GM18861 (cell line): Measurements from ENCODE around the gene ZNF205.
"Not testable (repeated sequence)": the region's sequence is repeated elsewhere in the genome, so short reads cannot be mapped to it uniquely, and the experiment has no call there.

Experiments
- ATAC-seq: cut with Tn5 transposase; IDR thresholded peaks from one replicate; pipeline ENCODE4 v1.9.1; 2021; ENCODE audit not compliant: unreplicated experiment

The ZNF205 gene

DNA sequence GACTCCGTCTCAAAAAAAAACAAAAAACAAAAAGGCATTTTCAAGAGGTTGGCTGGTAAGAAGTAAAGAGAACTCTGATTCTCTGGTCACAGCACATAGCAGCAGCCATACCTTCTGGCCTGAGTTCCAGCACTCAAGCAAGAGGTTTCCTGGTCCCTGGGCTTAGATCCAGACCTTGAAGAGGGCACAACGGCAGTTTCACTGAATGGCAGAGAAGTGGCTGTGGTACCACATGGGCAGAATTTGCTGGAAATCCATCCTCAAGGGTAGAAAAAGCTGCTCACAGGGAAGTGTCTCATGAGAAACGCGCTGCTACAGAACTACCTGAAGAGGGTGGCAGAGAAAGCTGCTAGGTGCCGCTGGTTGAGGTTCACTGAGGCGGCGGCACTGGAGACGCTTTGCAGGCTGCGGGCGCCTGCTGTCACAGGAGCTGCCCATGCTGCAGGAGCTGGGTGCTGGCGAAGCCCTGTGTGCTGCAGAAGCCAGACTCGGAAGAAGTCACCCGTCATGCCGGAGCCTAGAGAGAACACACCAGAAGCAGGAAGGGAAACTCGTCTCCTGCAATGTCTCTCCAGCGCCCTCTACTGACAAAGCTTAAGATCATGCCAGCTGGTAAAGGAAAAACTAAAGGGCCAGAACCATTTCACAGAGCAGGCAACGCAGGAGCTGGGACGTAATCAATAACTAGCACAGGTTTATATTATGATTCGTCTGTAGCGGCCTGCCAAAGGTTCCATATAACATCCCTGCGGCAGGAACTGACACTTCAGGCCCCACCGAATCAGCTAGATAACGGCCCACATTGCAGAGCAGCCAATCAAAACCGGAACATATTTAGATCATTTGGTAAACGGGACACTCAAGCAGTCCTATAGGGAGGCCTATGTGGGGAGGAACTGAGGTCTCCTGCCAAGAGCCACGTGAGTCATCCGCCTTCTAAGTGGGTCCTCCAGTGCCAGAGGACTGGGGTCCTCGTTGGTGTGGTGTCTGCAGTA, 17.0 kb downstream of the ZNF205 start:
- peak; percentile 50 for ATAC-seq

DNA sequence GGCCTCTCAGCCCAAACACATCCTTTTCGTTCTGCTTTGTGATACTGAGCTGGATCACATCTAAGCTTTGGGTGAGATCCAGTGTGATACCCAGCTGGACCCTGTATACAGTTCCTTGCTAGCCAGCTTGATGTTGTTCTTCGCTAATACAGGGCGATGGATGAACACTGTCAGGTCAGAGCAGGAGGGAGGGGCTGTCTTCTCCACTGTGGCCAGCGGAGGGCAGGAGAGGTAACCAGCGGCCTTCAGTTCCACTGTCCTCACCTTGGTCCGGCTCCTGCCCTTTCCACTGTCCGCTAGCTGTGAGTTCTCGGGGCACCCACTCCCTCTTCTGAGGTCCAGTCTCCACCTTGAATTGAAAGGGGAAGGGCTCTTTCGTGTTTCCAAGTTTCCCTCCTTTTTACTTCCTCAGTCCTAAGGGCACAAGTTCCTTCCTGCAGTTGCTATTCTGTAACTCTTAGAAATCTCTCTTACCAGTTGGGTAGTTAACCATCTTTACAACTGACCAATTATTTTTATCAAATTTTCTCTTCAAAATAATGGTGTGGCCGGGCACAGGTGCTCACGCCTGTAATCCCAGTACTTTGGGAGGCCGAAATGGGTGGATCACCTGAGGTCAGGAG, 19.5 kb downstream of the ZNF205 start:
- ATAC-seq: no peak

DNA sequence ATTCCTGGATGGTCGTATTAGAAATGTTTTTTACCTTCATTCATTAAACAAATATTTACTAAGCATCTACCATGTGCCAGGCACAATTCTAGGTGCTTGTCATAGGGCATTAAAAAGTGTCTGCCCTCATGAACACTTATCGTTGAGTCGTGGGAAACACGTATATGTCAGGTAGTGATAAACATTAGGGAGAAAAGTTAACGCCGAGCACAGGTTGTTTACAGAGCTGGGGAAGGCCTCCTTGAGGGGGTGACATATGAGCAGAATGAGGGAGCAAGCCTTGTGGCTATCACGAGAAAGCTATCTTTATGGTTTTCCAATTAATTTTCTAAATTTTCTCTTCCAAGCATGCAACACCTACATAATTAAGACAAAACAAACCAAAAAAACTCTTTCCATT, 21.5 kb downstream of the ZNF205 start:
- ATAC-seq: no peak

DNA sequence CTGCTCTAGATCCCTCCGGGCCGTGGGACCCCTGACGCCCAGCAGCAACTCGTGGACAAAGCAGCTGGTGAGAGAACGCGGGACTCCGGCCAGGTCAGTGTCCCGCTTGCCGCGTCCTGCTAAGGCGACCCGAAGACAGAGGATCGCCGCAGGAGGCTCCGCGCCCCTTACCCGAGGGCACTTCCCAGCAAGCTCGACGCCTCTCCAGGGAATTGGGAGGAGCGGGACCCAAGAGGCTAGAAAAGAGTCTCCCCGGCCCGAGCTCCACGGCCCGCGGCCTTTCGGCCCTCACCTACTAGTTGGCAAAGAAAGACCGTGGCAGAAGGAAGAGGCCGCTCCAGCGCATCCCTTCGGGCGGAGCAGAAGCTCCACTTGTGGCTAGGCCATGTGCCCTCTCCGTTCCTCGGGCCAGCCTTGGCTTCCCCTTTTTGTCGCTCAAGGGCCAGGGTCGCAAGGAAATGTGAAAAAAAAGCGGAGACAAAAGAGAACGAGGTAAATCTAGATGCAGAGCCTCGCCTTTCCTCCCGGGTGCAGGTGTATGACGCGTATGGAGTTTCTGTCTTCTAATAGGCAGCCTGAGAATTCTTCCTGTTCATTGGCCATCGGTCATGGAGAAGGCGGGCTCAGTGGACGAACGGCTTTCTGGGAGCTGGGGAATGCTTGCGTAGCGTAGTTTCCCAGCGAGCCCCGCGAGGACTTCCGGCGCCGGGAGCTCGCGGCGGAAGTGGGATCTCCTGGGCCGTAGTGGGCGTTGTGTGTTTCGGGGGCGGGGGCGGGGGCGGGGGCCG, 22.1 kb downstream of the ZNF205 start, which contains the start of gene ZNF213:
TSS of gene ZNF213 (plus strand) at position 692 of the 788 bp plus-strand sequence. CDS start 2,252 bp downstream, outside the sequence.
- ATAC-seq: peak; percentile 91

DNA sequence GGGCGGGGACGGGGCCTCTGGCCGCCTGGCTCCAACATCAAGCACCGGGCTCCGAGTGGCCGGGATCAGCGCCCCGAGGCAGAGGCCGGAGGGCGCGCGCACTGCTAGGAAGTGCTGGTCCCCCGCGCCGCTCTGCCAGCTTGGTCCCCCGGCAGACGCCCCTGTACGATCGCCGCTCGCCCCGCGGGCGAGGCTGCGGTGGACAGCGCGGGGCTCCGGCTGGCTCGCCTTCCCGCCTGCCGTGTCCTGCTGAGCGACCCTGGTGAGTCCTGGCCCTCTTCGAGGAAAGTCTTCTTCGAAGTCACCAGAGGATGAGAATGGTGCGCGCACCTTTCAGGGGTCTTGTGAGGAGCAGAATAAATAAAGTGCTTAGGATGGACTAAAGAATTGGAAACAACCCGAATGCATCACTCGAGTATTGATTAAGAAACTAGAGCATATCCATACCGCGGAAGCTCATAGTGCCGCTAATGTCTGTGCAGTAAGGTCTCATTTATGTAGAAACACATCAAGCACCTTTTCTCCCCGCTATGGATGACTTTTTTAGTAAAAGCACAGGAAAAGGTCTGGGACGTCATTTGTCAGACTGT, 22.8 kb downstream of the ZNF205 start:
- ATAC-seq: no peak

DNA sequence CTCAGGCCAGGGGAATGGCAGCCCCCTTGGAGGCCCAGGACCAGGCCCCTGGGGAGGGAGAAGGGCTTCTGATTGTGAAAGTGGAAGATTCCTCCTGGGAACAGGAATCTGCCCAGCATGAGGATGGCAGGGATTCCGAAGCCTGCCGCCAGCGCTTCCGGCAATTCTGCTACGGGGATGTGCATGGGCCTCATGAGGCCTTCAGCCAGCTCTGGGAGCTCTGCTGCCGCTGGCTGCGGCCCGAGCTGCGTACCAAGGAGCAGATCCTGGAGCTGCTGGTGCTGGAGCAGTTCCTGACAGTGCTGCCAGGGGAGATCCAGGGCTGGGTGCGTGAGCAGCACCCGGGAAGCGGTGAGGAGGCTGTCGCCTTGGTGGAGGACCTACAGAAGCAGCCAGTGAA, 24.9 kb downstream of the ZNF205 start:
- no peak for ATAC-seq

DNA sequence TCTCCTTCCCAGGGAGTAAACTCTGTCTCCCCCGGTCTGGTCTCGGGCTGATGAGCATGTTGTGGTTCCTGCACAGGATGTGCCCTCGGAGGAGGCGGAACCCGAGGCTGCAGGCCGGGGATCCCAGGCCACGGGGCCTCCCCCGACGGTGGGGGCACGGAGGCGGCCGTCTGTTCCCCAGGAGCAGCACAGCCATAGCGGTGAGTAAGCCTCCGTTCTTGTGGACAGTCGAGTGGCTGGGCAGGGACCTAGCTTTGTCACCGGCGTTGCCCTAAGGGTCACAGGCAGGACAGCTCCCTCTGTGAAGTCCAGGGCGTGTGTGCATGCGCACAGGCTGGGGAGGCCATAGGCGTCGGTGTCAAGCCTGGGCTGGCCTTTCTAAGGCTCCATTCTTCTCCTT, 26.0 kb downstream of the ZNF205 start:
- ATAC-seq: no peak

DNA sequence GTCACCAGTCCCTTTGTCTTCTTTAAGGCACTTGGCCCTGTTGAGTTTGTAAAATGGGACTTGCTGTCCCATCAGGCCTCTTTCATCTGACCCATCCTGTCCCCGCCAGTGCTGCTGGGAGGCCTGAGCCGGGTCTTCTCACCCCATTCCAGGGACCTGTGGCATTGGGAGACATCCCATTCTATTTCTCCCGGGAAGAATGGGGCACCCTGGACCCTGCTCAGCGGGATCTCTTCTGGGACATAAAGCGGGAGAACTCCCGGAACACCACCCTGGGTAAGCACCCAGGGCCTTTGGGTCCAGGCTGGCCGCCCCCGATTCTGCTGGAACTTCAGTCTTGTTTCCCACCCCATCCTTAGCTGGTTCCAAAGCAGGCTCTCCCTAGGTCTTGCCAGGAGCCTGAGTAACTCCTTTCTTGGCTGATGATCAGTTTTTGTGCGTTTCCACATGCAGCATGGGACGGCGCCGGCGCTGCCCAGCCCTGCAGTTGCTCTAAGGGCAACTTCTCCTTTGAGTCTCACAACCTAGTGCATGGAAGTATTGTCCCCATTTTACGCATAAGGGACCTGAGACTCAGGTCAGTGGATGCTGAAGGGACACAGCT, 26.5 kb downstream of the ZNF205 start:
- ATAC-seq: no peak

DNA sequence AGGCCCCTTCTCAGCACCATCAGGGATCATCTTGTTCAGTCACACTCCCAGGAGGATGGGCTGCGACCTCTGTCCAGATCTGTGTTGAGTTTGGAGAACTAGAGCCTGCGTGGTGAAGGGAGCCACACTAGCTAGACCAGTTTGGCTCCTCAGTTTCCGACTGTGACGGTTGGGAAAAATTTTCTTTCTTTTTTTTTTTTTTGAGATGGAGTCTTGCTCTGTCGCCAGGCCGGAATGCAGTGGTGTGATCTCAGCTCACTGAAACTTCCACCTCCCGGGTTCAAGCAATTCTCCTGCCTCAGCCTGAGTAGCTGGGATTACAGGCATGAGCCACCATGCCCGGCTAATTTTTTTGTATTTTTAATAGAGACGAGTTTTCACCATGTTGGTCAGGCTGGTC, 27.2 kb downstream of the ZNF205 start:
- ATAC-seq: not testable (repeated sequence)

DNA sequence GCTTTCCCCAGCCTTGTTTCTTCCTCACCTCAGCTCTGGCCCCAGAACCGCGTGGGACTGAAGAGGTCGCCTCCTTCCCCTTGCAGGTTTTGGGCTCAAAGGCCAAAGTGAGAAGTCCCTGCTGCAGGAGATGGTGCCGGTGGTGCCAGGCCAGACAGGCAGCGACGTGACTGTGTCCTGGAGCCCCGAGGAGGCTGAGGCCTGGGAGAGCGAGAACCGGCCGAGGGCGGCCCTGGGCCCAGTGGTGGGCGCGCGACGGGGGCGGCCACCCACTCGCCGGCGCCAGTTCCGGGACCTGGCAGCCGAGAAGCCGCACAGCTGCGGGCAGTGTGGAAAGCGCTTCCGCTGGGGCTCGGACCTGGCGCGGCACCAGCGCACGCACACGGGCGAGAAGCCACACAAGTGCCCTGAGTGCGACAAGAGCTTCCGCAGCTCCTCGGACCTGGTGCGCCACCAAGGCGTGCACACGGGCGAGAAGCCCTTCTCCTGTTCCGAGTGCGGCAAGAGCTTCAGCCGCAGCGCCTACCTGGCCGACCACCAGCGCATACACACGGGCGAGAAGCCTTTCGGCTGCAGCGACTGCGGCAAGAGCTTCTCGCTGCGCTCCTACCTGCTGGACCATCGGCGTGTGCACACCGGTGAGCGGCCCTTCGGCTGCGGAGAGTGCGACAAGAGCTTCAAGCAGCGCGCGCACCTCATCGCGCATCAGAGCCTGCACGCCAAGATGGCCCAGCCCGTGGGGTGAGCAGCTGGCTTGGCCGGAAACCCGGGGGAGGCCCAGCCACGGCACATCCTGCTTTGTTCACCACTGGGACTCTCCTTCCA, 28.4 kb downstream of the ZNF205 start:
- ATAC-seq: no peak

DNA sequence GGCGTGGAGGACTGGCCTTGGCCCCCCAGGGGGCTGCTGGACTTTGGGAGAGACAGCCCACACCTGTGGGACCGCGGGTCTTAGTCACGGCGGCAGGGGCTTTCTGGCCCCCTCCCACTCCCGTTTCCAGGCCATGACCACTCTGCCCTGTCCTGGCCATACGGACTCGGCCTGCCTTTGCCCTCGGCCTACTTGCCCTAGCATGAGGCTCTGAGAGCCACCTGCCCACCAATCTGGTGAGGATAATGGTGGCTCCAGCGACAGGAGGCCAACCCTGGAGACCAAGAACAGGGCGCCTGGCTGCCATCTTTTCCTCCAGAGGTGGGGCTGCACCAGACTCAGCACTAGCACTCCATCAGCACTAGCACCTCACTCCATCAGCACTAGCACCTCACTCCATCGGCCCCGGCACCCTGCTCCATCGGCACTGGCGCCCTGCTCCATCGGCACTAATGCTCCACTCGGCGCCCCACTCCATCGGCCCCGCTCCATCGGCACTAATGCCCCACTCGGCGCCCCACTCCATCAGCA, 29.5 kb downstream of the ZNF205 start:
- ATAC-seq: no peak

DNA sequence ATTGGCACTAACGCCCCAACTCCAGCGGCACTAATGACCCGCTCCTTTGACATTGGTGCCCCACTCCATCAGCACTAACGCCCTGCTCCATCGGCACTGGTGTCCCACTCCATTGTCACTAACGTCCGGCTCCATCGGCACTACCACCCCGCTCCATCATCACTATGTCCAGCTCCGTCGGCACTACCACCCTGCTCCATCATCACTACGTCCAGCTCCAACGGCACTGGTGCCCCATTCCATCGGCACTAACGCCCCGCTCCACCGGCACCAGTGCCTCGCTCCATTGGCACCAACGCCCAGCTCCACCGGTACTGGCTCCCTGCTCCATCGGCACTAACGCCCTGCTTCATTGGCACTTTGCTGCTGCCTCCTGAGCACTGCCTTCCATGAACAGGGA, 29.9 kb downstream of the ZNF205 start:
- ATAC-seq: no peak

DNA sequence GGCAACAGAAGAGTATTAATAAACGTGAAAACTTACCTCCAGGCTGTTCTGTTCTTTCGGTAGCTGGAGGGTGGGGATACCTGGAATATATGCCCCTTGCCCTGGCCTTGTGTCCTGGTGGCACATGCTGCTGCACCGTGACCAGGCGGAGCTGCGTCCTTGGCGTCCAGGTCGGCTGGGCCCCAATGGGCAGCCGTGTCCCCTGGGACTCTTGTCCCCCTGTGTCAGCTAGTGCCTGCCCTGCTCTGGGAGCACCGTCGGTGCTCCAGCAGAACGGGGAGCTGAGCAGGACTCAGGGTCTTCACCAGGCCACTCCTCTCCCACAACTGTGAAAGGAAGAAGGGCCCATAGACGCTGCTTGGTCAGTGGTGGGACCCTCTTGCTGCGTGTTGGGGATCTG, 30.4 kb downstream of the ZNF205 start:
- no peak for ATAC-seq

DNA sequence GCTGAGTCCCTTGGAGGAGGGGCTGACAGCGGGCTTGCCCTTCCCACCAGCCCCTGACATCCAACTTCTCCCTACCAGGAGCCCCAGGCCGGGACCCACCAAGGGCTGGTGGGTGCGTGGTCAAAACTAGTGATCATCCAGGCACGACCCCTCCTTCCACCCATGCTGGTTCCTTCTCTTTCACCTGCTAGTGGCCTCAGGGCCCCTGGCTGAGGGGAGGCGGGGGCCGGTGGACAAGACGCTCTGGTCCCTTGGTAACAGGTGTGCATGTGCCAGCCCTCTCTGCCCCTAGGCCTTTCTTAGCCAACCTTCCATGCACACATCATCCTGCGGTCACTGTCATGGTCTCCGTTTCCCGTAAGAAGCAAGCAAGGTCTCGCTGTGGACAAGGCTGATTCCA, 30.8 kb downstream of the ZNF205 start:
- ATAC-seq: no peak

DNA sequence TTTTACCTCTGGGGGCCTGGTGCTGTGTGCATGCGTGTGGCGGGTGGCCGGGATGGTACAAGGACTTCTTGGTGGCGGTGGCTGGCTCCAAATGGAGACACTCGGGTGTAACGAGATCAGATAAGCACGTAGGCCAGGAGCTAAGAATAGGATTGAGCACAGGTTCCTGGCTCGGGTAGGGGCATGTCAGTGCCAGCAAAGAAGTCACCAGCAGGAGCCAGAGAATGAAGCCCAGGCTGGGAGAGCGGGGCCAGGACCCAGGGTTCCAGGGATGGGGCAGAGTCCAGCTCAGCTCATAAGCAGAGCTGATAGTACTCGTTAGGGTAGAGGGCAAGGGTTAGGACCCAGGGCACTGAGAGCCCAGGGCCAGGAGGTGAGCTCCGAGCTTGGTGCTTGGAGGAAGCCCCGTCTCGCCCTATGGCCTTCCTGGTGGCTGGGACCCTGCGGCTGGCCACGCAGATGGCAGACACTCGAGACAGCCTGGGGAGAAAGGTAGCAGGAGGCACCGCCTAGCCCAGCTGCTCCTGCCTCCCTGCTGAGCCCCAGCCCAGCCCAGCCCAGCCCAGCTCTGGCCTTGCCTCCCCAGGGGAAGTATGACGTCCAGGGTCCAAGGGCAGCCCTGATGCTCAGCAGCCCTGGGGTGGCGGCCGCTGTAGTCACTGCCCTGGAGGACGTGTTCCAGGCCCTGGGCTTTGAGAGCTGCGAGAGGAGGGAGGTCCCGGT, 31.4 kb downstream of the ZNF205 start:
- ATAC-seq: no peak

DNA sequence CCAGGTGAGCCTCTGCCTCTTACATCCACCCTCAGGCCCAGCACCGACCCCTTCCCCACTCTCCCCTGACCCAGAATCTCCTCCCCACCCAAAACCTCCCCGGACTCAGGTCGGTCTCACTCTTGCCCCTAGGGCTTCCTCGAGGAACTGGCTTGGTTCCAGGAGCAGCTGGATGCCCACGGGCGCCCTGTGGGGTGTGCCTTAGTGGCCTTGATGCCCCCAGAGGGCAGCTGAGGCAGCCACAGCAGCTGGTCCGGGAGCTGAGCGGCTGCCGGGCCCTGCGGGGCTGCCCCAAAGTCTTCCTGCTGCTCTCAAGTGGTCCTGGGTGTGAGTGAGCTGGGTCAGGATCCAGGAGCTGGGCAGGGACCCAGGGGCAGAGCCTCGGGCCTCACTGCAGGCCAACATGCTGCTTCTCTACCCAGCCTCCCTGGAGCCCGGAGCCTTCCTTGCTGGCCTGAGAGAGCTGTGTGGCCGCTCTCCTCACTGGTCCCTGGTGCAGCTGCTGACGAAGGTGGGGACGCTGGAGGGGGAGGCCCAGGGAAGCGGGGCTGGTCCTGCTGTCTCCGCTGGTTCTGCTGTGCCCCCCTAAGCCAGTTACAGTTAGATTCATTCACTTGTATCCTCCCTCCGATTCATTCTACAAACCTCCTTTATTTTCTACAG, 32.1 kb downstream of the ZNF205 start:
- no peak for ATAC-seq

DNA sequence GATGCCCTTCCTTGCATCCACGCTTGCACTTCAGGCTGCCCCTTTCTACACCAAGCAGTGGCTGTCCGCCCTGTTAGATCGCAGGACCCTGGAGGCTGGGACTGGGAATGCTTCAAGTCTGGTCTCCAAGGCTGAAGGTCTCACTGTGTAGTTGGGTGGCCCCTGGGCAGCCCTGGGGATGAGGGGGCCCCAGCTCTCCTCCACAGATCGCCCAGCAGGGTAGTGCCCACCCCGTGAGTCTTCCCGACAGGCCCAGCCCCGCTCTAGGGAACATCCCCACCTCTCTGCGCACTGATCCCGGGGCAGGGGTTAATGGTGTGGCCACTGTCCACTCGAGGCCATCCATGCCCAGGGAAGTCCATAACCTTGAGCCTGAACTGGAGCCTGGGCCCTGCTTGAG, 32.8 kb downstream of the ZNF205 start:
- no peak for ATAC-seq

DNA sequence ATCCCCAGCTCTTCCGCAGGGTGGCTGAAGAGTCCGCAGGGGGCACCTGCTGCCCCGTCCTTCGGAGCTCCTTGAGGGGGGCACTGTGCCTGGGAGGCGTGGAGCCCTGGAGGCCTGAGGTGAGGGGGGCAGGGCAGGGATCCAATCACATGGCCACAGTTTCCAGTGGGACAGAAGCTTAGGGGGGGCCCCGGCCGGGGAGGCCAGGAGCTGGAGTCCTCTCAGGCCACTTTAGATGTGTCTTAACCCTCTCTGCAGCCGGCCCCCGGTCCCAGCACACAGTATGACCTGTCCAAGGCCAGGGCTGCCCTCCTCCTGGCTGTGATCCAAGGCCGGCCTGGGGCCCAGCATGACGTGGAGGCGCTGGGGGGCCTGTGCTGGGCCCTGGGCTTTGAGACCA, 33.3 kb downstream of the ZNF205 start:
- no peak for ATAC-seq
